ENCODE results near the gene SLC6A3. TPM values are rescaled to one million over a fixed set of nuclear protein-coding genes. Genes with fewer than 3 reads are reported as not detected.

Gene SLC6A3
- total and polyA plus RNA-seq, 9 donors, result 0.05 to 0.62 (median 0.40) TPM

- no peaks in the 10 kb centered on the region for H3K36me3 ChIP-seq
- no peak overlapping the region for H3K4me3 ChIP-seq
- H3K27me3 ChIP-seq, result no peaks in the 10 kb centered on the region
- no peak overlapping the region for H3K27ac ChIP-seq
- TF ChIP-seq EP300 (IDR thresholded peaks at IDR 0.05) (no peak), POLR2A (IDR thresholded peaks at IDR 0.05) (no peak), CTCF (IDR thresholded peaks at IDR 0.05) (no peak)
- WGBS, 3 donors, result 89 to 93% (median 91%) methylated on average over 24 of the region's 24 CpGs
- no peaks in the 10 kb centered on the region for H3K9me3 ChIP-seq
- intact Hi-C loops (cut with DNase I), result no loop called here
- no peaks in the 10 kb centered on the region for H3K4me1 ChIP-seq (ENCODE audit: insufficient read depth)
- DNase-seq, result peak in 1 of 5 donors; percentile 8
These were observed 3.9 kb downstream of the SLC6A3 start for GRCh38 chr5:1441166-1441865.

GRCh38 chr5:1440098-1440493, 5.1 kb downstream of the SLC6A3 start:
- TF ChIP-seq CTCF (IDR thresholded peaks at IDR 0.05), result no peak
- no peak for TF ChIP-seq POLR2A (IDR thresholded peaks at IDR 0.05)
- TF ChIP-seq EP300 (IDR thresholded peaks at IDR 0.05), result no peak
- intact Hi-C loops (cut with DNase I), result no loop called here
- Histone ChIP-seq H3K4me1 (ENCODE audit: insufficient read depth) (no peaks in the 10 kb centered on the region), H3K27ac (no peak overlapping the region), H3K9me3 (no peaks in the 10 kb centered on the region), H3K4me3 (no peak overlapping the region), H3K36me3 (no peaks in the 10 kb centered on the region), H3K27me3 (no peaks in the 10 kb centered on the region)
- DNase-seq, result no peak
- 82 to 88% (median 87%) methylated on average over 3 of the region's 3 CpGs for WGBS, 3 donors

GRCh38 chr5:1439388-1440097, 5.7 kb downstream of the SLC6A3 start:
- H3K27ac ChIP-seq, result no peak overlapping the region
- TF ChIP-seq CTCF (IDR thresholded peaks at IDR 0.05), result no peak
- TF ChIP-seq POLR2A (IDR thresholded peaks at IDR 0.05), result no peak
- TF ChIP-seq EP300 (IDR thresholded peaks at IDR 0.05), result no peak
- no peaks in the 10 kb centered on the region for H3K9me3 ChIP-seq
- H3K4me1 ChIP-seq (ENCODE audit: insufficient read depth), result no peaks in the 10 kb centered on the region
- no peak overlapping the region for H3K4me3 ChIP-seq
- no peak for DNase-seq
- no peaks in the 10 kb centered on the region for H3K27me3 ChIP-seq
- 72 to 81% (median 75%) methylated on average over 15 of the region's 15 CpGs for WGBS, 3 donors
- intact Hi-C loops (cut with DNase I), result loop anchor here in 1 of 4 donors (10.0 kb wide), 1 partner anchor 585 kb away; no protein-coding TSS in a partner anchor
- no peaks in the 10 kb centered on the region for H3K36me3 ChIP-seq

- DNase-seq, result no peak
- intact Hi-C loops (cut with DNase I), result loop anchor here in 1 of 4 donors (10.0 kb wide), 1 partner anchor 586 kb away; no protein-coding TSS in a partner anchor
- WGBS, 3 donors, result 89 to 92% (median 91%) methylated on average over 21 of the region's 21 CpGs
- TF ChIP-seq EP300 (IDR thresholded peaks at IDR 0.05) (no peak), POLR2A (IDR thresholded peaks at IDR 0.05) (no peak), CTCF (IDR thresholded peaks at IDR 0.05) (no peak)
- Histone ChIP-seq H3K4me3 (no peak overlapping the region), H3K36me3 (no peaks in the 10 kb centered on the region), H3K27me3 (no peaks in the 10 kb centered on the region), H3K9me3 (no peaks in the 10 kb centered on the region), H3K27ac (no peak overlapping the region), H3K4me1 (ENCODE audit: insufficient read depth) (no peaks in the 10 kb centered on the region)
These were observed 6.4 kb downstream of the SLC6A3 start for GRCh38 chr5:1438871-1439270.

All from ovary (tissue), 9 donors.